ENCODE measurements around the gene AMBP. TPM values are rescaled to one million over a fixed set of nuclear protein-coding genes. Genes with fewer than 3 reads are reported as not detected.
A peak's percentile ranks its signal among the peaks of the same experiment; 100 is the strongest.

Gene AMBP
- polyA plus RNA-seq, 2 of the 4 experiments (the other 2 are of a cell fraction) = 6.1 to 9.4 TPM

GRCh38 chr9:114122136-114123027 is 44.3 kb upstream of the AMBP start:
- peaks cover 3% of the 10 kb centered on the region; the same call in 1 of the 3 replicates for H3K9me3 ChIP-seq
- POLR2A ChIA-PET = no interaction called here
- TF ChIP-seq RAD21 (conservative IDR thresholded peaks at IDR 0.05 in 1 of 2, IDR thresholded peaks at IDR 0.05 in 1 of 2) (no peak), EP300 (IDR thresholded peaks at IDR 0.05) (no peak), CHD2 (IDR thresholded peaks at IDR 0.05; ENCODE audit: low read length, partially characterized antibody) (no peak), PHF8 (IDR thresholded peaks at IDR 0.05; ENCODE audit: borderline replicate concordance, low read depth) (no peak), E2F6 (IDR thresholded peaks at IDR 0.05; ENCODE audit: borderline replicate concordance, low read depth) (no peak), BHLHE40 (IDR thresholded peaks at IDR 0.05; ENCODE audit: low read depth, low read length) (no peak), RNF2 (IDR thresholded peaks at IDR 0.05; ENCODE audit: borderline replicate concordance, low read depth) (no peak), ZC3H11A (IDR thresholded peaks at IDR 0.05) (no peak), HOXA7 (CRISPR knock-in tag; IDR thresholded peaks at IDR 0.05) (no peak), SMC3 (IDR thresholded peaks at IDR 0.05) (no peak), CHD4 (IDR thresholded peaks at IDR 0.05; ENCODE audit: borderline replicate concordance) (no peak), ESRRA (IDR thresholded peaks at IDR 0.05; ENCODE audit: borderline replicate concordance, low read length) (no peak), JUN (IDR thresholded peaks at IDR 0.05) (no peak), KDM5A (IDR thresholded peaks at IDR 0.05) (no peak), TP53 (CRISPR knock-in tag; IDR thresholded peaks at IDR 0.05) (no peak)
- DNase-seq (ENCODE audit: low read depth in 1 of 2, low spot score in 1 of 2) (no peak), ATAC-seq (no peak), FAIRE-seq (no peak)
- H3K4me1 ChIP-seq = peaks cover 5% of the 10 kb centered on the region; the same call in 2 of the 3 replicates
- CTCF ChIA-PET = interaction anchor here (0.8 to 2.3 kb wide), 7 partner anchors 12 to 169 kb away, joined by 3 to 15 read pairs (median 5); partner anchors contain the start of gene COL27A1
- WGBS (ENCODE audit: missing lambda C conversion rate) = 61% methylated on average over 7 of the region's 9 CpGs
- H3K4me3 ChIP-seq = no peak overlapping the region
- H3K27ac ChIP-seq = no peak overlapping the region
- H3K4me2 ChIP-seq = no peak overlapping the region

- ATAC-seq (no peak), DNase-seq (ENCODE audit: low read depth in 1 of 2, low spot score in 1 of 2) (no peak), FAIRE-seq (no peak)
- TF ChIP-seq JUN (IDR thresholded peaks at IDR 0.05) (no peak), MAFK (IDR thresholded peaks at IDR 0.05; ENCODE audit: partially characterized antibody) (peak; percentile 79)
- WGBS (ENCODE audit: missing lambda C conversion rate) = 83% methylated on average over 14 of the region's 16 CpGs
- ChIA-PET POLR2A (no interaction called here), CTCF (interaction anchor here (0.8 to 6.1 kb wide), 6 partner anchors 11 to 39 kb away, joined by 3 to 54 read pairs (median 5); partner anchors contain the start of gene COL27A1)
- no peak overlapping the region for H3K27ac ChIP-seq
- peaks cover 5% of the 10 kb centered on the region; the same call in 2 of the 3 replicates for H3K4me1 ChIP-seq
- H3K9me3 ChIP-seq = no peaks in the 10 kb centered on the region
- no peak overlapping the region for H3K4me3 ChIP-seq
- H3K4me2 ChIP-seq = no peak overlapping the region
Observed at GRCh38 chr9:114121227-114122135, 43.4 kb upstream of the AMBP start.

GRCh38 chr9:114120192-114121014 is 42.3 kb upstream of the AMBP start:
- ChIA-PET POLR2A (no interaction called here), CTCF (interaction anchor here (1.3 to 6.1 kb wide), 2 partner anchors 13 to 38 kb away, joined by 3 to 54 read pairs; no protein-coding TSS in a partner anchor)
- Histone ChIP-seq H3K4me2 (no peak overlapping the region), H3K4me1 (peaks cover 5% of the 10 kb centered on the region; the same call in 2 of the 3 replicates), H3K4me3 (no peak overlapping the region), H3K27ac (no peak overlapping the region), H3K9me3 (no peaks in the 10 kb centered on the region)
- DNase-seq (ENCODE audit: low read depth in 1 of 2, low spot score in 1 of 2) = no peak
- FAIRE-seq = no peak
- no peak for ATAC-seq
- no peak for TF ChIP-seq E2F6 (IDR thresholded peaks at IDR 0.05; ENCODE audit: borderline replicate concordance, low read depth)
- TF ChIP-seq CHD4 (IDR thresholded peaks at IDR 0.05; ENCODE audit: borderline replicate concordance) = no peak
- TF ChIP-seq TP53 (CRISPR knock-in tag; IDR thresholded peaks at IDR 0.05) = no peak
- TF ChIP-seq GATA3 (IDR thresholded peaks at IDR 0.05; ENCODE audit: borderline replicate concordance) = no peak
- no peak for TF ChIP-seq MYC (IDR thresholded peaks at IDR 0.05; ENCODE audit: borderline replicate concordance, low read length)
- WGBS (ENCODE audit: missing lambda C conversion rate) = 24% methylated on average over 4 of the region's 4 CpGs

Measured in A549 (cell line).